Mesenchymal stem cell (in vitro differentiated cells and primary cell): ENCODE data around the gene TRIM58.

Source experiments
- DNase-seq: peaks from one replicate; pipeline ENCODE4 v3.0.0-alpha.2; 2013
- H2AFZ ChIP-seq: one replicate; pipeline ENCODE4 v1.6.1; 2013; ENCODE audit warnings: low read depth, mild to moderate bottlenecking, control low read depth, inconsistent platforms, low read length, moderate library complexity
- H2AK5ac ChIP-seq: 2 replicates; pipeline ENCODE4 v1.6.1; 2013; ENCODE audit warnings: low read length, moderate library complexity, mild to moderate bottlenecking, inconsistent platforms; ENCODE audit not compliant: severe bottlenecking
- H2BK120ac ChIP-seq: one replicate; pipeline ENCODE4 v1.6.1; 2013; ENCODE audit warnings: low read depth, mild to moderate bottlenecking, inconsistent platforms, low read length, moderate library complexity
- H2BK12ac ChIP-seq, 2 experiments: one replicate each; pipeline ENCODE4 v1.6.1; 2013; ENCODE audit warnings: inconsistent platforms in 2 of 2, low read length in 2 of 2, mild to moderate bottlenecking in 2 of 2, moderate library complexity in 2 of 2, control low read depth in 1 of 2
- H2BK15ac ChIP-seq: one replicate; pipeline ENCODE4 v1.6.1; 2013; ENCODE audit warnings: mild to moderate bottlenecking, low read depth, inconsistent platforms; ENCODE audit not compliant: poor library complexity, severe bottlenecking
- H2BK5ac ChIP-seq: 2 replicates; pipeline ENCODE4 v1.6.1; 2013; ENCODE audit warnings: low read depth, mild to moderate bottlenecking, low read length, control low read depth, inconsistent platforms; ENCODE audit not compliant: poor library complexity, severe bottlenecking
- H3K14ac ChIP-seq, 2 experiments: one replicate each; pipeline ENCODE4 v1.6.1; 2013; ENCODE audit warnings: inconsistent platforms in 2 of 2, low read length in 2 of 2, control low read depth in 1 of 2, mild to moderate bottlenecking in 1 of 2, moderate library complexity in 1 of 2
- H3K18ac ChIP-seq, 2 experiments: one replicate each; pipeline ENCODE4 v1.6.1; 2013; ENCODE audit warnings: inconsistent platforms in 2 of 2, low read length in 2 of 2, control low read depth in 1 of 2, low read depth in 1 of 2, mild to moderate bottlenecking in 1 of 2
- H3K23ac ChIP-seq, 2 experiments: one replicate each; pipeline ENCODE4 v1.6.1; 2013; ENCODE audit warnings: inconsistent platforms in 2 of 2, low read length in 2 of 2, mild to moderate bottlenecking in 2 of 2, moderate library complexity in 2 of 2, control low read depth in 1 of 2
- H3K27ac ChIP-seq: 2 replicates; pipeline ENCODE4 v1.5.1; 2013; ENCODE audit warnings: mild to moderate bottlenecking, moderate library complexity, low read length, control low read depth, inconsistent platforms; ENCODE audit not compliant: poor library complexity, severe bottlenecking
- H3K27me3 ChIP-seq, 2 experiments: 2 replicates each; pipeline versions ENCODE4 v1.6.1 to v1.7.0; 2013; ENCODE audit warnings: low read length in 2 of 2, mild to moderate bottlenecking in 2 of 2, moderate library complexity in 2 of 2, control low read depth in 1 of 2, inconsistent platforms in 1 of 2; ENCODE audit not compliant: control insufficient read depth in 1 of 2, insufficient read depth in 1 of 2
- H3K36me3 ChIP-seq, 2 experiments: 2 replicates each; pipeline versions ENCODE4 v1.6.1 to v1.7.0; 2013; ENCODE audit warnings: low read length in 2 of 2, control low read depth in 1 of 2, inconsistent platforms in 1 of 2, low read depth in 1 of 2, mild to moderate bottlenecking in 1 of 2; ENCODE audit not compliant: insufficient read depth in 2 of 2, control insufficient read depth in 1 of 2
- H3K4ac ChIP-seq, 2 experiments: one replicate each; pipeline ENCODE4 v1.6.1; 2013; ENCODE audit warnings: inconsistent platforms in 2 of 2, low read length in 2 of 2, mild to moderate bottlenecking in 2 of 2, moderate library complexity in 2 of 2, control low read depth in 1 of 2, low read depth in 1 of 2
- H3K4me1 ChIP-seq: 2 replicates; pipeline ENCODE4 v1.6.1; 2013; ENCODE audit warnings: low read depth, low read length, control low read depth; ENCODE audit not compliant: control insufficient read depth, insufficient read depth
- H3K4me2 ChIP-seq: 2 replicates; pipeline ENCODE4 v1.6.1; 2013; ENCODE audit warnings: low read length, mild to moderate bottlenecking, inconsistent platforms; ENCODE audit not compliant: poor library complexity, severe bottlenecking
- H3K4me3 ChIP-seq, 2 experiments: 2 replicates each; pipeline versions ENCODE4 v1.5.1 to v1.7.0; 2013; ENCODE audit warnings: low read length in 2 of 2, mild to moderate bottlenecking in 2 of 2, control low read depth in 1 of 2, low read depth in 1 of 2; ENCODE audit not compliant: insufficient read depth in 1 of 2
- H3K79me1 ChIP-seq: replicated peaks from 2 replicates; pipeline ENCODE4 v1.6.1; 2013; ENCODE audit warnings: mild to moderate bottlenecking, control low read depth, low read length, inconsistent platforms; ENCODE audit not compliant: poor library complexity, severe bottlenecking
- H3K9ac ChIP-seq: 2 replicates; pipeline ENCODE4 v1.7.0; 2013; ENCODE audit warnings: mild to moderate bottlenecking, low read length, moderate library complexity
- H3K9me3 ChIP-seq: 2 replicates; pipeline ENCODE4 v1.7.0; 2013; ENCODE audit warnings: mild to moderate bottlenecking, low read length; ENCODE audit not compliant: control insufficient read depth
- H4K8ac ChIP-seq: one replicate; pipeline ENCODE4 v1.6.1; 2013; ENCODE audit warnings: inconsistent platforms, mild to moderate bottlenecking, low read length, moderate library complexity
- H4K91ac ChIP-seq: one replicate; pipeline ENCODE4 v1.6.1; 2013; ENCODE audit warnings: mild to moderate bottlenecking, low read length, inconsistent platforms
- WGBS: methylation state at CpG from one replicate; pipeline ENCODE4 v1.1.7; 2013; ENCODE audit warnings: mixed read lengths; 5-methylcytosine and 5-hydroxymethylcytosine counted together

TRIM58 gene

GRCh38 chr1:247923941-247924340 is 67.0 kb downstream of the TRIM58 start:
- Histone ChIP-seq H3K4me1 (no peaks in the 10 kb centered on the region), H3K36me3 (no peaks in the 10 kb centered on the region), H3K27ac (no peak overlapping the region), H3K4me2 (no peak overlapping the region), H2AFZ (no peak overlapping the region), H2BK5ac (no peak overlapping the region), H3K27me3 (no peaks in the 10 kb centered on the region), H3K18ac (no peak overlapping the region), H4K8ac (no peak overlapping the region), H3K9ac (no peak overlapping the region), H3K79me1 (no peaks in the 10 kb centered on the region), H3K4me3 (no peak overlapping the region), H2BK15ac (no peak overlapping the region), H2BK120ac (no peak overlapping the region), H4K91ac (no peak overlapping the region), H2AK5ac (no peak overlapping the region), H3K4ac (no peak overlapping the region), H3K14ac (no peak overlapping the region), H3K9me3 (peaks cover 9% of the 10 kb centered on the region), H2BK12ac (no peak overlapping the region), H3K23ac (no peak overlapping the region)
- DNase-seq, result no peak
- WGBS, result 43% methylated on average over 1 of the region's 3 CpGs

DNA sequence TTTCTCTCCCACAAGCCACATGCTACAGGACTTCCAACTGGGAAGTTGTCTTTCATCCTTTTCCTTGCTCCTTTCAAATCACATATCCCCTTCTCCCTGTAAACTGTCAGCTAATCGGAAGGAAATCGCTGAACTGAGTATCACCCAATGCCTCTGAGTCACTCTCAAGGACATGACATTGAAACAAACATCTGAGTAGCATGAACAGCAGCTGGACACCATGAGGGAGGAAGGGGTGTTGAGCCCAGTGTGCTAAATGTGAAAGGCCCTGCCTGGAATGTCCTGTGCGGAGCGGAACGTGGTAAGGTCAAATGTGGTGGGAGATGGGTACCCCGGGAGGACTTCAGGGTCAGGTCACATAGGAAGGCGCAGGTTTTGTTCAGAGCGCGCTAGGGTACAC is 67.9 kb downstream of the TRIM58 start, which contains the start of gene OR2AJ1:
Gene OR2AJ1 (plus strand): TSS at position 22 of the 400 bp plus-strand sequence. CDS start 8,880 bp downstream, outside the sequence.
- H3K27ac ChIP-seq, result no peak within 1 kb of the TSS

More for the DNA sequence above, 67.9 kb downstream of the TRIM58 start, which contains the start of gene OR2AJ1:
- Histone ChIP-seq H3K18ac (no peak within 1 kb of the TSS), H2BK12ac (no peak within 1 kb of the TSS), H4K91ac (no peak within 1 kb of the TSS), H3K4me2 (no peak within 1 kb of the TSS), H3K4me1 (no peaks in the 10 kb centered on the region), H4K8ac (no peak within 1 kb of the TSS), H3K4me3 (no peak within 1 kb of the TSS), H2AK5ac (no peak within 1 kb of the TSS), H3K27me3 (no peaks in the 10 kb centered on the region), H3K9ac (no peak within 1 kb of the TSS), H3K4ac (no peak within 1 kb of the TSS), H2AFZ (no peak within 1 kb of the TSS), H3K9me3 (peaks cover 11% of the 10 kb centered on the region), H3K23ac (no peak within 1 kb of the TSS), H2BK15ac (no peak within 1 kb of the TSS), H3K79me1 (no peaks in the 10 kb centered on the region), H3K14ac (no peak within 1 kb of the TSS), H2BK120ac (no peak within 1 kb of the TSS), H2BK5ac (no peak within 1 kb of the TSS), H3K36me3 (no peaks in the 10 kb centered on the region)
- 76% methylated on average over 9 of the region's 9 CpGs for WGBS
- DNase-seq, result no peak
